ENCODE measurements around the gene SETD1B.

DNA sequence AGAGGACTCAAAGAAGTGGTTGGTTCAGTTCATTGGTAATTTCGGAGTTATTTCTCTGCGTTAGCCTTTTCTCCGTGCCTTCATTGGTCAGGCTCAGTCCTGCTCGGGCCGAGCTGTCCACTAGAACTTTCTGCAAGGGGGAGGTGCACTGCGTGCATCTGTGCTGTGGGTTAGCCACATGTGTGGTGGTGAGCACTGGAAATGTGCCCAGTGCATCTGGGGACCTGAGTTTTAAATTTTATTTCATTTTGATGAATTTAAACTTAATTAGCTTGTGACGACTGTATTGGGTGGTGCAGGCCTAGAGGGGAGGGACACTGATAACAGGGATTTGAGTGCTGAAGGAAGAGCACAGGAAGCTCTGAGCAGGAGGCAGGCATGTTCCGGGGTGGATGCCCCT, 24.5 kb downstream of the SETD1B start:
- TF ChIP-seq POLR2A (IDR thresholded peaks at IDR 0.05; ENCODE audit: low read depth, low read length) (no peak), POLR2AphosphoS5 (IDR thresholded peaks at IDR 0.05; ENCODE audit: low read depth, low read length) (no peak)

Data from GM12892 (cell line).